HG03139 (cell line): ENCODE measurements around the gene OR2A1.
A peak's percentile ranks its signal among the peaks of the same experiment; 100 is the strongest.
"Not testable (repeated sequence)": the region's sequence is repeated elsewhere in the genome, so short reads cannot be mapped to it uniquely, and the experiment has no call there.

Experiments used
- ATAC-seq: cut with Tn5 transposase; IDR thresholded peaks from one replicate; pipeline ENCODE4 v1.9.1; 2021; ENCODE audit not compliant: unreplicated experiment

OR2A1 gene

GRCh38 chr7:144311872-144312469 lies at the start of gene OR2A1:
OR2A1 (plus strand) TSS chr7:144312419; CDS start chr7:144318125, 5,706 bp downstream.
- ATAC-seq = not testable (repeated sequence)

- ATAC-seq = not testable (repeated sequence)
Measured at GRCh38 chr7:144264692-144265091, 47.5 kb upstream of the OR2A1 start, which contains the start of gene OR2A7. OR2A7 (minus strand) TSS chr7:144264792; CDS start chr7:144259628, 5,164 bp downstream.

- not testable (repeated sequence) for ATAC-seq
Measured at GRCh38 chr7:144269188-144269587, 43.0 kb upstream of the OR2A1 start, which contains the start of gene CTAGE8. CTAGE8 (minus strand) TSS chr7:144269288; CDS start chr7:144269250, 38 bp downstream.

GRCh38 chr7:144275281-144275680 lies 36.9 kb upstream of the OR2A1 start:
- ATAC-seq = not testable (repeated sequence)

GRCh38 chr7:144280010-144280409 lies 32.2 kb upstream of the OR2A1 start:
- not testable (repeated sequence) for ATAC-seq

GRCh38 chr7:144281981-144282380 lies 30.2 kb upstream of the OR2A1 start:
- not testable (repeated sequence) for ATAC-seq

- not testable (repeated sequence) for ATAC-seq
Measured at GRCh38 chr7:144282490-144282889, 29.7 kb upstream of the OR2A1 start.

GRCh38 chr7:144283716-144284115 lies 28.5 kb upstream of the OR2A1 start:
- not testable (repeated sequence) for ATAC-seq

GRCh38 chr7:144287171-144287784 lies 24.9 kb upstream of the OR2A1 start:
- ATAC-seq = not testable (repeated sequence)

GRCh38 chr7:144291607-144292006 lies 20.6 kb upstream of the OR2A1 start:
- ATAC-seq = not testable (repeated sequence)

GRCh38 chr7:144292384-144293161 lies 19.6 kb upstream of the OR2A1 start:
- ATAC-seq = not testable (repeated sequence)

- ATAC-seq = peak; percentile 60
Measured at GRCh38 chr7:144293794-144294499, 18.3 kb upstream of the OR2A1 start.

- not testable (repeated sequence) for ATAC-seq
Measured at GRCh38 chr7:144302578-144303303, 9.5 kb upstream of the OR2A1 start.

GRCh38 chr7:144303607-144304006 lies 8.6 kb upstream of the OR2A1 start:
- not testable (repeated sequence) for ATAC-seq

GRCh38 chr7:144305156-144305555 lies 7.1 kb upstream of the OR2A1 start:
- not testable (repeated sequence) for ATAC-seq

- ATAC-seq = not testable (repeated sequence)
Measured at GRCh38 chr7:144309702-144310101, 2.5 kb upstream of the OR2A1 start.

GRCh38 chr7:144311218-144311617 lies 1.0 kb upstream of the OR2A1 start:
- ATAC-seq = not testable (repeated sequence)

GRCh38 chr7:144317537-144317936 lies 5.3 kb downstream of the OR2A1 start:
- not testable (repeated sequence) for ATAC-seq

GRCh38 chr7:144319547-144319946 lies 7.3 kb downstream of the OR2A1 start:
- ATAC-seq = not testable (repeated sequence)

- not testable (repeated sequence) for ATAC-seq
Measured at GRCh38 chr7:144321677-144322206, 9.5 kb downstream of the OR2A1 start.
